ENCODE results near the gene BMP8B. TPM values are rescaled to one million over a fixed set of nuclear protein-coding genes. Genes with fewer than 3 reads are reported as not detected.

Gene BMP8B
- total RNA-seq, 1 donor from 2014 or later = 0.16 TPM

- Mint-ChIP-seq H3K27ac (ENCODE audit: unreplicated experiment) (no peak overlapping the region), H3K36me3 (ENCODE audit: low read depth, unreplicated experiment) (no peaks in the 10 kb centered on the region), H3K27me3 (ENCODE audit: low read depth, unreplicated experiment) (peaks cover 65% of the 10 kb centered on the region), H3K9me3 (ENCODE audit: unreplicated experiment) (no peaks in the 10 kb centered on the region), H3K4me1 (ENCODE audit: low read depth, unreplicated experiment) (peaks cover 9% of the 10 kb centered on the region), H3K4me3 (ENCODE audit: unreplicated experiment) (no peak overlapping the region)
- Histone ChIP-seq H3K27ac (ENCODE audit: low read depth, low read length) (no peak overlapping the region), H2AFZ (ENCODE audit: low read depth, low read length) (no peak overlapping the region), H3K27me3 (ENCODE audit: insufficient read depth, low read length) (peaks cover 18% of the 10 kb centered on the region), H3K9ac (ENCODE audit: low read length) (no peak overlapping the region), H3K4me2 (ENCODE audit: low read length) (no peak overlapping the region), H3K4me1 (ENCODE audit: insufficient read depth, low read length) (no peaks in the 10 kb centered on the region), H3K36me3 (ENCODE audit: insufficient read depth, low read length) (no peaks in the 10 kb centered on the region), H3K79me2 (ENCODE audit: insufficient read depth, low read length) (no peaks in the 10 kb centered on the region), H3K4me3 (ENCODE audit: insufficient read depth, low read depth, low read length) (no peak overlapping the region), H4K20me1 (ENCODE audit: insufficient read depth, low read length) (no peaks in the 10 kb centered on the region), H3K9me3 (ENCODE audit: insufficient read depth, low read depth, low read length) (no peaks in the 10 kb centered on the region)
- TF ChIP-seq EZH2 (IDR thresholded peaks at IDR 0.05; ENCODE audit: insufficient read depth, low read length) (no peak), CTCF (IDR thresholded peaks at IDR 0.05; ENCODE audit: insufficient read depth, low read depth, low read length) (no peak)
- DNase-seq (ENCODE audit: low read depth) = no peak
- no peak for FAIRE-seq
Measured at GRCh38 chr1:39707506-39707905, 81.2 kb downstream of the BMP8B start.

Other genes starting within 250 kb of the BMP8B start
- 240 and 245 TPM in 2 replicates for gene PABPC4, start 212.1 kb downstream of the BMP8B start, total RNA-seq
- gene HEYL, start 149.2 kb downstream of the BMP8B start, total RNA-seq = 1.1 and 3.1 TPM in 2 replicates
- gene NT5C1A, start 116.8 kb downstream of the BMP8B start, total RNA-seq = 0.20 TPM in 1 of 2 replicates, not detected in the other
- 0.07 and 0.20 TPM in 2 replicates for gene HPCAL4, start 97.4 kb downstream of the BMP8B start, total RNA-seq
- gene PPIE, start 50.0 kb downstream of the BMP8B start, total RNA-seq = 33.1 and 33.7 TPM in 2 replicates
- gene OXCT2, start 17.5 kb downstream of the BMP8B start, total RNA-seq = 0.24 and 0.36 TPM in 2 replicates
- gene TRIT1, start 94.6 kb upstream of the BMP8B start, total RNA-seq = 19.2 and 21.9 TPM in 2 replicates
- gene MYCL, start 113.1 kb upstream of the BMP8B start, total RNA-seq = 3.3 and 3.8 TPM in 2 replicates
- gene MFSD2A, start 166.3 kb upstream of the BMP8B start, total RNA-seq = 2.9 and 3.3 TPM in 2 replicates

All from astrocyte (in vitro differentiated cells and primary cell).